ENCODE measurements around the gene HPSE.

- TF ChIP-seq CTCF (IDR thresholded peaks at IDR 0.05; ENCODE audit: low read length), result no peak
- no peak for TF ChIP-seq EZH2 (IDR thresholded peaks at IDR 0.05; ENCODE audit: borderline replicate concordance, low read length)
Measured at GRCh38 chr4:83369831-83370639, 35.4 kb upstream of the HPSE start.
